Middle frontal gyrus (tissue), 1 donor: ENCODE data around the gene ELANE.
"Not testable (repeated sequence)": the region's sequence is repeated elsewhere in the genome, so short reads cannot be mapped to it uniquely, and the experiment has no call there.

Experiments used
- DNase-seq: peaks from one replicate; pipeline ENCODE4 v3.0.0-alpha.2; 2015; ENCODE audit warnings: low spot score; ENCODE audit errors: extremely low spot score

ELANE gene

GRCh38 chr19:862581-863314 is 10.6 kb downstream of the ELANE start:
- DNase-seq: no peak

- DNase-seq: no peak
Observed at GRCh38 chr19:863315-863620, 11.2 kb downstream of the ELANE start.

DNA sequence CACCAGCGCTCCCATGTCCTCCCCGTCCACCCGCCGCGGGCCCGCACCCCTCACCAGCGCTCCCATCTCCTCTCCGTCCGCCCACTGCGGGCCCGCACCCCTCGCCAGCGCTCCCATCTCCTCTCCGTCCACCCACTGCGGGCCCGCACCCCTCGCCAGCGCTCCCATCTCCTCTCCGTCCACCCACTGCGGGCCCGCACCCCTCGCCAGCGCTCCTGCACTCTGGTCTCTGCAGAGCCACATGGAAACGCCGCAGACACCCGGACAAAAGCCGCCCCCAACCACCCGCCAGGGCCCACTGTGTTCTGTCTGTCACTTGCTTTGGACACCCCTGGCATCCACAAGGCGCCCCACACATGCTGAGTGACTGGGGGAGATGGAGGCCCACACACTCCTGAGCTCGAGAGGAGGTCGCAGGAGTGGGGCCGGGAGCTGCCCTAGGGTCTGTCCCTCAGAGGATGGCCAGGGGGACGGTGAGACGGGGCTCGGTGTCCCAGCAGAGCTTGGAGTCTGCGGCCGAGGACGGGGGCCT is 14.7 kb downstream of the ELANE start:
- no peak for DNase-seq

DNA sequence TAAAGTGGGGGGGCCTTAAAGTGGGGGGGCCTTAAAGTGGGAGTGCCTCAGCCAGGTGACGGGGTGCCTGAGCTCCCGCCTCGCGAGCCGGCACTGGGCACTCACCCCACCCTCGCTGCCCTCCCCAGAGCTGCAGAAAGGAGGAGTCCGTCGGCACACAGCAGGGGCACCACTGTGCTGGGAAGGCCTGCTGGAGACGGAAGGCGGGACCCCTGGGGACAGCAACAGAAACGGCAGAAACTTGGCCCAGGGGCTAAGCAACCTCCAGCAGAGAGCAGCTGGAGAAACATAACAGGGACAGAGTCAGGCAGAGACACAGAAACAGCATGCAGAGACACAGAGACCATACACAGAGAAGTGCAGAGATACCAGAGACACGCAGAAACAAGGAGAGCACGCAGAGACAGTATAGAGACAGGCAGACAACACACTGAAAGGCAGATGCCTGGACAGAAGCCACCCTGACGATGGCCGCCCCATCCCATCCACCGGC is 15.2 kb downstream of the ELANE start:
- DNase-seq: no peak

GRCh38 chr19:867855-868457 is 15.9 kb downstream of the ELANE start:
- DNase-seq: no peak

- DNase-seq: no peak
Observed at GRCh38 chr19:868458-869244, 16.5 kb downstream of the ELANE start.

- no peak for DNase-seq
Observed at GRCh38 chr19:869245-870177, 17.4 kb downstream of the ELANE start.

DNA sequence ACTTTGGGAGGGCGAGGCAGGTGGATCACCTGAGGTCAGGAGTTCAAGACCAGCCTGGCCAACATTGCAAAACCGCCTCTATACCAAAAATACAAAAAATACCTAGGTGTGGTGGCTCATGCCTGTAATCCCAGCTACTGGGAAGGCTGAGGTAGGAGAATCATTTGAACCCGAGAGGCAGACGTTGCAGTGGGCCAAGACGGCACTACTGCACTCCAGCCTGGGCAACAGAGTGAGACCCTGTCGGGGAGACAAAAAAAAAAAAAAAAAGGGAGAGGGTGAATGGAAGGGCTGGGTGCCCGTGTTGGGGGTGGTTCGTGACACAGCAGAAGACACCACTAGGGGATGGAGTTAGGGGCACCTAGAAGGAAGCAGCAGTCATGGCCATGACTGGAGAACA is 18.2 kb downstream of the ELANE start:
- no peak for DNase-seq

DNA sequence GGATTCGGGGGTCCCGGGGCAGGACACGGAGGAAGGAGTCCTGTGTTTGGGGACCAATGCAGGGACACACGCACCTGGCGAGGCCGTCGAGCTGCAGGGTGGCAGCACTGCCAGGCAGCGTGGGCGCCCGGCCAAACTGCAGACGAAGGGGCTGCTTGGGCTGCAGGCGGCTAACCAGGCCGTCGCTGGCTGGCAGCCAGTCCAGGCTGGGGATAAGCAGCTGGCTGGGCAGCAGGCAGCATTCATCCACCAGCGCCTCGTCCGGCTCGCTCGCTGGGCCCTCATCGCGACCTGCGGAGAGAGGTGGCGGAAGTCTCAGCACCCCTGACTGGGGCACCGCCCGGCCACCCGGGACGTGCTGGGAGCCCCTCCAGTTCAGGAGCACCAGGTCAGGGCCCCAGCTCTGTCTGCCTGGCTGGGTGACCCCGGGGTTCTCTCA is 18.9 kb downstream of the ELANE start:
- DNase-seq: no peak

GRCh38 chr19:871446-872265 is 19.6 kb downstream of the ELANE start:
- DNase-seq: no peak

DNA sequence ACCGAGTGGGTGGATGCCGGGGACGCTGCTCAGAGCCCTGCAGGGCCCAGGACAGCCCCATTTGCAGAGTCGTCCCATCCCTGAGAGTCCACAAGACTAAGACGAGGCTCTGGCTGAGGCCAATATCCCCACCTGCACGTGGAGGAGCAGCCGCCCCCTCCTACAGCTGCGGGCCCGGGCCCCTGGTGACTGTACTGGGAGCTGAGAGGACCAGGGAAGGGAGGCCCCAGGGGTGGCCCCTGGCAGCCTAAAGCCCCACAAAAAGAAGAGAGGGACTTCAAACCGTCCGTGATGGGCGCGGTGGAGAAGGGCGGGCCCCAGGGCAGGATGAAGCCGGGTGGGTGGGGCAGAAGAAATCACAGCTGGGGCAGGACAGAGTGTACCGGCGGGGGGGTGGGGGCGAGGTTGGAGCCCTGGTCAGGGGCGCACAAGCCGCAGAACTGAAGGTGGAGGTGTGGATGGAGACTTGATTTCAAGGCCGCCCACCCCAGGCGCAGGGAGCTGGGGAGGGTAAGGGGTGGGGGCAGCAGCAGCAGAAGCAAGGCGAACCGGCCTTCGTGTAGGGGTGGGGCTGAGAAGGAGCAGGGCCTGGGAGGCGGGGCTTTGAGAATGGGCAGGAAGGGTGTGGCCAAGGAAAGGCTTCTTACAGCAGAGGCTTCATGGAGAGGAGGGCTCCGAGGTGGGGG is 20.3 kb downstream of the ELANE start:
- DNase-seq: no peak

DNA sequence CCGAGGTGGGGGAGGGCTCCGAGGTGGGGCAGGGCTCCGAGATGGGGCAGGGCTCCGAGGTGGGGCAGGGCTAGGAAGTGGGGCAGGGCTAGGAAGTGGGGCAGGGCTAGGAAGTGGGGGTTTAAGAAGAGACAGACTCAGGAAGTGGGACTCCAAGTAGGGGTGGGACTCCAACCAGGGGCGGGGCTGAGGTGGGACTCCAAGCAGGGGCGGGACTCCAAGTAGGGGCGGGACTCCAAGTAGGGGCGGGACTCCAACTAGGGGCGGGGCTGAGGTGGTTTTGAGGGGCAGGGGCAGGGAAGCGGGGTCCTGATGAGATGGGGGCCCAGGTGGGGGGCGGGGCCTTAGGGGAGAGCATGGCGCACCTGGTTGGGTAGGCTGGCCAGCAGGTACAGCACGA is 21.0 kb downstream of the ELANE start:
- DNase-seq: no peak

- DNase-seq: no peak
Observed at GRCh38 chr19:873561-874041, 21.5 kb downstream of the ELANE start.

DNA sequence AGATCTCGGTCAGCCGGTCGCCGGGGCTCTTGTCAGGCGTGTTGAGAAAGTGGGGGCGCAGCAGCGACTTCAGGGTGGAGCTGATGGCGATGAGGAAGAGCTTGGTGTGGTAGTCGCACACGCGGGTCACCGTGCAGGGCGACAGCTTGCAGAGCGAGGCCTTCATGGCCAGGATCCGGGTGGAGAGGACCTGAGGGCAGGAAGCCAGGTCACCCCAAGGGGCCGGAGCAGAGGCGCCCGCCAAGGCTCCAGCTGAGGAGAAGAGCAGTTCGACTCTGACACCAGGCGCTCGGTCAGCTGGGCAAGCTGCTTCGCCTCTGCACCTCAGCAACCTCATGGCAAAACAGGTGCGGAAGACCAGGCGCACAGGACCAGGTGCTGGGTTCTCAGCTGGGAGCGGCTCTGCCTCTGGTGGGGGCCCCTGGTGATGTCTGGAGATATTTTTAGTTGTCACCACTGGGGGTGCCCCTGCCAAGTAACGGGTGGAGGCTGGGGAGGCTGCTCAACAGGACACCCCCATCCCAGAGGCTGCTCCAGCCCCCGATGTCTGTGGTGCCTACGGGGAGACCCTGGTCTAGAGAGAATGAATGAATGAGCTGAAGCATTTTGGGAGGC is 23.3 kb downstream of the ELANE start:
- DNase-seq: no peak

DNA sequence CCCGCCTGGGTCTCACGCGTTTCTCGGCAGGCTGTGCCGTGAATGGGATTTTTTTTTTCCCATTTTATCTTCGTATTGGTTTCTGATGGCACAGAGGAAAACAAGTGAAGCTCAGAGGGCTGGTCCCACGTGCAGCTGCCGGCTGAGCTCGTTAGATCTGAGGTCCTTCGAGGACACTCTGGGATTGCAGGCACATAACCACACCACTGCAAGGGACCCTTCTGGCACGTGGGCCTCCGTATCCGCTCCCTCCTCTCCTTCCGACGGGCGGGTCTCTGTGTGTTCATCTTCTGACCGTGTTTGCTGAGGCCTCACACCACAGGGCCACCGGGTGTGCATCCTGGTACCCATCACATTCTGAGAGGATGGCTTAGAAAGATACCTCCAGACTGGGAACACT is 24.0 kb downstream of the ELANE start:
- DNase-seq: no peak

DNA sequence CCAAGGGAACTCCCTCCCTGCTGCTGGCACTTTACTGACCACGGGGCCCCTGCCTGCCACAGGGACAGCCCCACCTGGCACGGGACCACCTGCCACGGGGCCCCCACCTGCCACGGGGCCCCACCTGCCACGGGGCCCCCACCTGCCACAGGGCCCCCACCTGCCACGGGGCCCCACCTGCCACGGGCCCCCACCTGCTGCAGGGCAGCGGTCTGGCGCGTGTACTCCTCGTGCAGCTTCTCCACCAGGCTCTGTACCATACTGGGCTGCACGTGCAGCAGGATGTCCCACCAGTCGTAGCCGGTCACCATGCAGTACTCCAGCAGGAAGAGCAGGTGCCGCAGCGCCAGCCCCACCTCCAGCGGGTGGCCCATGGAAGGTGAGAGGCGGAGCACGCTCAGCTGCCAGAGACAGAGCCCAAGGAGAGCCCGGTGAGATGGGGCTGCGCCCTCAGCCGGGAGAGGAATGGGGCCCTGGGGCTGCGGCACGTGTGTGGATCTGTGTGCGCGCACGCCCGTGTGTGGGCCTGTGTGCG is 24.7 kb downstream of the ELANE start:
- DNase-seq: no peak

DNA sequence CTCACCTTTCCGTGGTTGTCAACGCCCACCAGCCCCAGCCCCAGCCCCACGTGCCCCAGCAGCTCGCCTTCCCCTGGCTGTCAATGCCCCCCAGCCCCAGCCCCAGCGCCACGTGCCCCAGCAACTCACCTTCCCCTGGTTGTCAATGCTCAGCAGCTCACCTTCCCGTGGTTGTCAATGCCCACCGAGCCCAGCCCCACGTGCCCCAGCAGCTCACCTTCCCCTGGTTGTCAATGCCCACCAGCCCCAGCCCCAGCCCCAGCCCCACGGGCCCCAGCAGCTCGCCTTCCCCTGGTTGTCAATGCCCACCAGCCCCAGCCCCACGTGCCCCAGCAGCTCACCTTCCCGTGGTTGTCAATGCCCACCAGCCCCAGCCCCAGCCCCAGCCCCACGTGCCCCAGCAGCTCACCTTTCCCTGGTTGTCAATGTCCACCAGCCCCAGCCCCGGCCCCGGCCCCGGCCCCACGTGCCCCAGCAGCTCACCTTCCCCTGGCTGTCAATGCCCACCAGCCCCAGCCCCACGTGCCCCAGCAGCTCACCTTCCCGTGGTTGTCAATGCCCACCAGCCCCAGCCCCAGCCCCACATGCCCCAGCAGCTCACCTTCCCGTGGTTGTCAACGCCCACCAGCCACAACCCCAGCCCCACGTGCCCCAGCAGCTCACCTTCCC is 26.0 kb downstream of the ELANE start:
- not testable (repeated sequence) for DNase-seq
